Hepatocyte (in vitro differentiated cells): Measurements from ENCODE around the gene ZNF219. TPM values are rescaled to one million over a fixed set of nuclear protein-coding genes. Genes with fewer than 3 reads are reported as not detected.

Experiments used
- DNase-seq: peaks from one replicate; pipeline ENCODE4 v3.0.0-alpha.2; 2016; ENCODE audit warnings: low spot score
- H2AFZ ChIP-seq: fragments of 200-600 bp; sonication (generic); 2 replicates; pipeline ENCODE4 v1.6.0; 2016; ENCODE audit warnings: antibody characterized with exemption, mild to moderate bottlenecking
- H3K27ac ChIP-seq: fragments of 200-600 bp; sonication (generic); 2 replicates; pipeline ENCODE4 v1.5.1; 2016; ENCODE audit warnings: mild to moderate bottlenecking
- H3K27me3 ChIP-seq: fragments of 200-600 bp; sonication (generic); 2 replicates; pipeline ENCODE4 v1.6.1; 2016
- H3K36me3 ChIP-seq: fragments of 200-600 bp; sonication (generic); replicated peaks from 2 replicates; pipeline ENCODE4 v1.5.1; 2016; ENCODE audit warnings: low read depth; ENCODE audit not compliant: insufficient read depth
- H3K4me1 ChIP-seq: fragments of 200-600 bp; sonication (generic); 2 replicates; pipeline ENCODE4 v1.5.1; 2016; ENCODE audit warnings: mild to moderate bottlenecking, moderate library complexity; ENCODE audit not compliant: insufficient read depth
- H3K4me2 ChIP-seq: fragments of 200-600 bp; sonication (generic); 2 replicates; pipeline ENCODE4 v1.6.0; 2016
- H3K4me3 ChIP-seq: fragments of 200-600 bp; sonication (generic); 2 replicates; pipeline ENCODE4 v1.5.1; 2016; ENCODE audit warnings: mild to moderate bottlenecking
- H3K79me2 ChIP-seq: fragments of 200-600 bp; sonication (generic); 2 replicates; pipeline ENCODE4 v1.6.0; 2017; ENCODE audit warnings: mild to moderate bottlenecking
- H3K9me2 ChIP-seq: fragments of 200-600 bp; sonication (generic); replicated peaks from 2 replicates; pipeline ENCODE4 v1.6.0; 2017; ENCODE audit warnings: mild to moderate bottlenecking; ENCODE audit not compliant: insufficient read depth
- H3K9me3 ChIP-seq: fragments of 200-600 bp; sonication (generic); 2 replicates; pipeline ENCODE4 v1.5.1; 2016; ENCODE audit warnings: low read depth, mild to moderate bottlenecking
- H4K20me1 ChIP-seq: fragments of 200-600 bp; sonication (generic); 2 replicates; pipeline ENCODE4 v1.6.0; 2016; ENCODE audit warnings: mild to moderate bottlenecking; ENCODE audit not compliant: insufficient read depth, poor library complexity, severe bottlenecking
- CTCF ChIP-seq: fragments of 200-600 bp; sonication (generic); IDR thresholded peaks from 2 replicates; pipeline ENCODE4 v1.5.1; 2016; ENCODE audit warnings: antibody characterized with exemption, mild to moderate bottlenecking; ENCODE audit not compliant: poor library complexity
- EZH2 ChIP-seq: fragments of 200-600 bp; sonication (generic); IDR thresholded peaks from 2 replicates; pipeline ENCODE4 v1.6.1; 2016; ENCODE audit warnings: antibody characterized with exemption, mild to moderate bottlenecking, borderline replicate concordance
- EZH2phosphoT487 ChIP-seq: fragments of 200-600 bp; sonication (generic); IDR thresholded peaks from one replicate; pipeline ENCODE4 v1.6.1; 2018; ENCODE audit warnings: antibody characterized with exemption, mild to moderate bottlenecking, low read depth, moderate library complexity; ENCODE audit not compliant: unreplicated experiment, severe bottlenecking
- WGBS: methylation state at CpG from one replicate; pipeline ENCODE4 v1.1.6; 2016; ENCODE audit warnings: low lambda C conversion rate; ENCODE audit errors: missing lambda C conversion rate; 5-methylcytosine and 5-hydroxymethylcytosine counted together
- polyA plus RNA-seq: library from polyadenylated mRNA; unstranded; fragments of >200 nt; fragmentation: Nextera tagmentation; extraction: Ambion mirVana; gene quantifications from 2 replicates; pipeline ENCODE4 v1.2.1, GENCODE V29; 2016
- total RNA-seq: library from RNA; depleted of rRNA; stranded (reverse); fragments of >200 nt; gene quantifications from 2 replicates; pipeline ENCODE4 v1.2.3, GENCODE V29; 2014

Gene ZNF219
- total and polyA plus RNA-seq, 2 experiments from 2014 or later: 25.1 to 29.5 TPM

- Histone ChIP-seq H2AFZ (no peak overlapping the region), H3K9me3 (no peaks in the 10 kb centered on the region), H3K36me3 (no peaks in the 10 kb centered on the region), H3K4me3 (no peak overlapping the region), H3K27me3 (no peaks in the 10 kb centered on the region), H3K9me2 (no peaks in the 10 kb centered on the region), H3K27ac (peak overlapping the region; percentile 1), H3K4me2 (peak overlapping the region; percentile 25), H4K20me1 (no peaks in the 10 kb centered on the region), H3K4me1 (peaks cover 12% of the 10 kb centered on the region), H3K79me2 (no peaks in the 10 kb centered on the region)
- TF ChIP-seq CTCF: no peak
- TF ChIP-seq EZH2phosphoT487: no peak
- TF ChIP-seq EZH2: no peak
- peak; percentile 27 for DNase-seq
- WGBS: 41% methylated on average over 5 of the region's 5 CpGs
Observed at GRCh38 chr14:21055432-21056117, 42.9 kb downstream of the ZNF219 start.

- Histone ChIP-seq H3K36me3 (no peaks in the 10 kb centered on the region), H3K79me2 (no peaks in the 10 kb centered on the region), H3K9me2 (no peaks in the 10 kb centered on the region), H2AFZ (no peak overlapping the region), H3K4me1 (peaks cover 7% of the 10 kb centered on the region), H3K27me3 (no peaks in the 10 kb centered on the region), H3K9me3 (no peaks in the 10 kb centered on the region), H3K27ac (peak overlapping the region; percentile 1), H4K20me1 (no peaks in the 10 kb centered on the region), H3K4me3 (no peak overlapping the region), H3K4me2 (peak overlapping the region; percentile 7)
- TF ChIP-seq CTCF: no peak
- no peak for TF ChIP-seq EZH2
- WGBS: 85% methylated on average over 4 of the region's 4 CpGs
- no peak for DNase-seq
Observed at GRCh38 chr14:21054768-21055145, 43.7 kb downstream of the ZNF219 start.

- 54% methylated on average over 3 of the region's 3 CpGs for WGBS
- H3K4me2 ChIP-seq: peak overlapping the region; percentile 7
- H2AFZ ChIP-seq: no peak overlapping the region
Observed at GRCh38 chr14:21054123-21054767, 44.2 kb downstream of the ZNF219 start.

More at GRCh38 chr14:21054123-21054767, 44.2 kb downstream of the ZNF219 start:
- no peak overlapping the region for H3K4me3 ChIP-seq
- no peaks in the 10 kb centered on the region for H3K79me2 ChIP-seq
- H3K27me3 ChIP-seq: no peaks in the 10 kb centered on the region
- peak; percentile 26 for DNase-seq
- no peaks in the 10 kb centered on the region for H3K9me2 ChIP-seq
- H4K20me1 ChIP-seq: no peaks in the 10 kb centered on the region
- H3K9me3 ChIP-seq: no peaks in the 10 kb centered on the region
- no peaks in the 10 kb centered on the region for H3K36me3 ChIP-seq
- H3K27ac ChIP-seq: peak overlapping the region; percentile 36
- peaks cover 7% of the 10 kb centered on the region for H3K4me1 ChIP-seq
- TF ChIP-seq EZH2phosphoT487: no peak
- TF ChIP-seq EZH2: no peak
- TF ChIP-seq CTCF: no peak
